IgD-negative memory B cell (primary cell): ENCODE data around the gene EOGT. TPM values are rescaled to one million over a fixed set of nuclear protein-coding genes. Genes with fewer than 3 reads are reported as not detected.
A peak's percentile ranks its signal among the peaks of the same experiment; 100 is the strongest.

Experiments
- H3K27ac Mint-ChIP-seq, 3 donors: one replicate each; pipeline ENCODE4 v1.8.0; 2020 to 2022; ENCODE audit warnings: mild to moderate bottlenecking in 3 of 3, mixed read lengths in 3 of 3, moderate library complexity in 1 of 3
- H3K27me3 Mint-ChIP-seq: one replicate; pipeline ENCODE4 v1.8.0; 2021; ENCODE audit warnings: mixed read lengths
- H3K36me3 Mint-ChIP-seq: one replicate; pipeline ENCODE4 v1.8.0; 2020; ENCODE audit warnings: mild to moderate bottlenecking, mixed read lengths
- H3K4me1 Mint-ChIP-seq, 3 donors: one replicate each; pipeline ENCODE4 v1.8.0; 2020 to 2022; ENCODE audit warnings: mixed read lengths in 3 of 3, mild to moderate bottlenecking in 1 of 3
- H3K4me3 Mint-ChIP-seq, 4 donors: one replicate each; pipeline ENCODE4 v1.8.0; 2020 to 2022; ENCODE audit warnings: mild to moderate bottlenecking in 4 of 4, mixed read lengths in 4 of 4, moderate library complexity in 3 of 4
- H3K9me3 Mint-ChIP-seq, 3 donors: one replicate each; pipeline ENCODE4 v1.8.0; 2020 to 2021; ENCODE audit warnings: mixed read lengths in 3 of 3, mild to moderate bottlenecking in 1 of 3
- polyA plus RNA-seq: library from polyadenylated mRNA; unstranded; fragments of 300-500 nt; fragmentation: Illumina TruSeq; gene quantifications from one replicate; pipeline ENCODE4 v1.2.3, GENCODE V29; 2021

The EOGT gene
- polyA plus RNA-seq, 1 donor from 2014 or later, result 7.0 TPM

DNA sequence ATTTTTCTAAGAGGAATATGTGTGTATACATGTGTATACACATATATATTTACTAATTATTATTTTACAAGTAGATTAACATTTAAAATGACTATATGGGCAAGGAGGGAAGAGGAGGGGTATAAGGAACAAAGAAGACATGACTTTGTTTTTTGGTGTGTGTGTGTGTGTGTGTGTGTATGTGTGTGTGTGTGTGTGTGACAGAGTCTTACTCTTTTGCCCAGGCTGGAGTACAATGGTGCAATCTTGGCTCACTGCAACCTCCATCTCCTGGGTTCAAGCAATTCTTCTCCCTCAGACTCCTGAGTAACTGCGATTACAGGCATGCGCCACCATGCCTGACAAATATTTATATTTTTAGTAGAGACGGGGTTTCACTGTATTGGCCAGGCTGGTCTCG is 2.6 kb upstream of the EOGT start:
- peaks cover 4 to 12% (median 12%) of the 10 kb centered on the region in 3 donors for H3K4me1 Mint-ChIP-seq
- no peak overlapping the region for H3K27ac Mint-ChIP-seq
- H3K27me3 Mint-ChIP-seq, result no peaks in the 10 kb centered on the region
- H3K9me3 Mint-ChIP-seq, result no peaks in the 10 kb centered on the region
- peaks cover 2% of the 10 kb centered on the region for H3K36me3 Mint-ChIP-seq
- H3K4me3 Mint-ChIP-seq, result no peak overlapping the region

DNA sequence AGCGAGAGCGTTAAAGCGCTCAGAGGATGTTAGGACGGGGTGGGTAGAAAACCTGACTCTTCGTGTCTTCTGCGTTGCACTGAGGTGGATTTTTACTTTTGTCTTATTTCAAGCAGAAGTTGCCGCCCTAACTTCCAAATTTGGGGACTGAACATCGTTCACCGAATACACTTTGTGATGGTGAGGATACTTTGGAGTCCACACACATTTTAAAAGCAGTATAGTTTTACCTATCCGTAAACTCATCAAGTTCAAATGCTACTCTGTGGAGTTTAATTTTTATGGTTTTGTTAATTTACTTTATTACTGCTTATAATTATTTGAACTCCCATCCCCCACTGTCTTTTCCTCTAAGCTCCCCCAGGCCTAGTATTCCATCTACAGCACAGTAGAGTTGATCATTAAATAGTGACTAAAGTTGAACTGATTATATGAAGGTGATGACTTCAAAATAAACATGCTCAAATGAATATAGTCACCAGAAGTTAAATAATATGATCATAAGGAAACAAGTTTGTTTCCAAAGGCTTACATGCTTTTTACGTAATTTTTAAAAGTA is 617 bp upstream of the EOGT start:
- Mint-ChIP-seq H3K27me3 (no peaks in the 10 kb centered on the region), H3K9me3 (no peaks in the 10 kb centered on the region), H3K27ac (peak overlapping the region in 2 of 3 donors; percentile 53 to 66), H3K4me3 (peak overlapping the region; percentile 84 to 93 (median 92)), H3K4me1 (peaks cover 4 to 12% (median 12%) of the 10 kb centered on the region in 3 donors), H3K36me3 (peaks cover 2% of the 10 kb centered on the region)

DNA sequence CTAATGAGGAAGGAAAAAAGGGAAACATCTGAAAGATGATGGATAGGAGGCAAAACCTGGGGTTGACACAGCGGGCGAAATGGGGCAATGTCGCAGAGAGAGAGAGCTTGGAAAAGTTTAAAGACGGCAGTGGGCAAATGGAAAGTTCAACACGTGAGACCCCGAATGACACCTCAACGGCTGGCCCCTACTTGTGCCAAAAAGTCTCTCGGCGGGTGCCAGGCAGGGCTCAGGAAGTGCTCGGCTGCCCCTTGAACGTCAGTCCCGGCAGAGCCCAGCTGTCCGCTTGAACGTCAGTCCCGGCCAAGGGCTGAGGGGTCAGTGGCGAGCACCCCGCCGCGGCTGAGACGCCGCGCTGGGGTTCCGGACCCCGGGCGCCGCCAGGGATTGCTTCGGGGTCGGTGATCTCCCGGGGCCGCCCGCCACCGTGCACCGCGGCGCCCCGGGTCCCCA is 658 bp downstream of the EOGT start:
- Mint-ChIP-seq H3K27me3 (no peaks in the 10 kb centered on the region), H3K27ac (peak overlapping the region; percentile 68 to 92 (median 87)), H3K36me3 (peaks cover 2% of the 10 kb centered on the region), H3K4me1 (peaks cover 4 to 12% (median 12%) of the 10 kb centered on the region in 3 donors), H3K4me3 (peak overlapping the region; percentile 39 to 91 (median 86)), H3K9me3 (no peaks in the 10 kb centered on the region)

DNA sequence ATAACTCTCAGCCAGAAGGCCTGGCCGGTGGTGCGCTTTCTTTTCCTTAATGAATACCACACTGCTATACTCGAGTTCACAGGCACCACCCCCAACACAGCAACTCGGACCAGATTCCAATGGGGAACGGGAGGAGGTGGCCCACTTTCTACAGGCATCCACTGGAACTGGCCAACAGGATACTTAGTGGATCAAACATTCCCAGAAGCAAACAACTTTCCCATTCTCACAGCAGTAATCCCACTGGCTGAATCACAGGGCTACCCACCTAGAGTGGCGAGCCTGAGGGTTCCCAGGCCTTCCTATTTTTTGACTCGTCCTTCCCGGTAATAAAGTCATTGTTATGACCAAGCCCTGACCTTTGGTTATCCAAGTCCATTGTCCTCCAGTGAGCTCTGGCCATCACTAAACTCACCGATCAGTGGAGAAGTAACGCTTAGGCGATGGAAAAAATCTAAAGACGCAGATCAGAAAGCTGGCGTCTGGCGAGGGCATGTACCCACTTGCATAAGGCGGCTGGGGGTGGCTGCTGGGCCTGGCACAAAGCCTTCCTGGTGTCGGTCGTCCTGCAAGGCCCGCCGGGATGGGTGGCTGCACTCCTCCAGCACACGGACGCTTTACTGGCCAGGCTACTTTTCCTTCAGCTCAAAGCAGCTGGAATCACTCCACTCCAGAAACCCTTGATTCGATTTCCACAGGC is 1.2 kb downstream of the EOGT start:
- Mint-ChIP-seq H3K36me3 (no peaks in the 10 kb centered on the region), H3K27me3 (no peaks in the 10 kb centered on the region), H3K4me1 (peaks cover 4 to 12% (median 12%) of the 10 kb centered on the region in 3 donors), H3K9me3 (no peaks in the 10 kb centered on the region), H3K4me3 (peak overlapping the region; percentile 39 to 91 (median 86)), H3K27ac (peak overlapping the region; percentile 68 to 92 (median 87))

DNA sequence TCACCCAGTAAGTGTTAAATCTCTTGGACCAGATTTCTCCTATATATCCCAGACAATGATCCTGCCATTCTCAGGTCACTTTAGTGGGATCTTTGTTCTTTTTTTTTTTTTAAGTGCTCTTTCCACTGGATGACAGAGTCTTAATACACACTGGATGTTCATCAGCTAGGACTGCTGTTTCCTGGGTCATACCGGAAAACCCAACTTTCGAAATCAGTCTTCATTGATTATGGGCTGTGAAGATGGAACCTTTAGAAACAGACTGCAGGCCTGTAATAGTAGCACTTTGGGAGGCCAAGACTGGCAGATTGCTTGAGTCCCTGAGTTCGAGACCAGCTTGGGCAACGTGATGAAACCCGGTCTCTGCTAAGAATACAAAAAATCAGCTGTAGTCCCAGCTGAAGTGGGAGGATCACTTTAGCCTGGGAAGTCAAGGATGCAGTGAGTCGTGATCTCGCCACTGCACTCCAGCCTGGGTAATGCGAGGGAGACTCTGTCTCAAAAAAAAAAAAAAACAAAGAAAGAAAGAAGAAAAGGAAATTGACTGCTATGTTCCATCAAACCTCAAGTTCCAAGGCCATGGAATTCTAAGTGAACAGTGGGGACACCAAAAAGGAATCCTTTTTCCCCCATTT is 2.3 kb downstream of the EOGT start:
- Mint-ChIP-seq H3K27ac (peak overlapping the region in 1 of 3 donors; percentile 57), H3K4me3 (peak overlapping the region in 3 of 4 donors; percentile 43 to 88 (median 79)), H3K36me3 (no peaks in the 10 kb centered on the region), H3K4me1 (peaks cover 4 to 12% (median 12%) of the 10 kb centered on the region in 3 donors), H3K27me3 (no peaks in the 10 kb centered on the region), H3K9me3 (no peaks in the 10 kb centered on the region)

DNA sequence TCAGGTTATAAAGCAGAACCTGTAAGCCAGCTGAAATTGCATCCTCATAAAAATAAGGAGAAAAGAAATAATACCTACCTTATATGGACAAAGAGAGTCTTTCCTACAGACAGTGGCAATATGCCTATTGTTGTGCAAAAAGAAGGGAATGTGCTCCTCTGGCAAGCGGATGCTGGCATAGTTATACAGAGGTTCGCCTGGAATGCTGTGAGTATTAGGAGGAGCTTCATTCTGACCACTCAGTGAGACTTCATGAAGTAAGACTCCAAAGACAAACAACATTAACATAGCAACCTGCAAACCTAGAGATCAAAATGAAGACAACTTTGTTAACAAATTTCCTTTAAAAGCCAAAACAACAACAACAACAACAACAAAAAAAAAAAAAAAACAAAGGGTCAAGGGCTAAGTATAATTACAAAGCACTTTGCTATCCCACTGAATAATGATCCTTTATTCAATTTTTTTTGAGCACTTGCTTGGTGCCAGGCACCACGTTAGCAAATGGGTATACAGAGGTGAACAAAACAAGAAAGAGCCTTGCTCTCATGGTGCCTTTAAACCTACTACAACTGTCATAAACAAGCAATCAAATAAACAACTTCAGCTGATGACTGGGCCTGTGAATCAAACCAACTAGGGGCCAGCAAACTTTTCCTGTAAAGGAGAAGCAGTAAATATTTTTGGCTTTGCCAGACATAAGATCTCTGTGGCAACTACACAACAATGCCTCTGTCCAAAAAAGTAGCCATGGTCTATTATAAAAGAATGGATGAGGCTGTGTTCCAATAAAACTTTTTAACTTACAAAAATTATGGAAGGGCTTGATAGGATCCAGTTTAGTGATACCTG is 3.7 kb downstream of the EOGT start:
- Mint-ChIP-seq H3K27me3 (no peaks in the 10 kb centered on the region), H3K36me3 (peaks cover 6% of the 10 kb centered on the region), H3K27ac (no peak overlapping the region), H3K4me3 (peak overlapping the region in 1 of 4 donors; percentile 88), H3K9me3 (no peaks in the 10 kb centered on the region), H3K4me1 (peaks cover 4 to 8% (median 6%) of the 10 kb centered on the region in 3 donors)

DNA sequence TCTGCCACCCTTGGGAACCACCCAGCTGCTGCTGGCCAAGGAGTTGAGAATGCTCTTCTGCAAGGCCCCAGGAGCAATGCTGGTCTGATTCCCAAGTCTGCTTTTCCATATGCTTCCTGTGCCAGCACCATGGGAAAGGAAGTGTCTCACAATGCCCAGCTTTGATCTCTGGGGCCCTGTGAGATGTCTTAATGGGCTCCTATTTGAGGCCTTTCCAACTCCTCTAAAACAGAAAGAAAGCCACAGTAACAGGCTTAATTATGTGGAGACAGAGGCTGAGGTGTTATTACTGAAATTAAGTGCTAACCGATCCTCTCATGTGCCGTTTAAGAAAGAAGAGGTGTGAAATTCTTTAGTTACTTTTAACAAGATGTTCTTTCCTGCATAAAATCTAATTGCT is 4.5 kb downstream of the EOGT start:
- H3K27me3 Mint-ChIP-seq, result no peaks in the 10 kb centered on the region
- H3K4me3 Mint-ChIP-seq, result no peak overlapping the region
- H3K27ac Mint-ChIP-seq, result no peak overlapping the region
- no peaks in the 10 kb centered on the region for H3K9me3 Mint-ChIP-seq
- peaks cover under 1 to 5% (median 3%) of the 10 kb centered on the region in 3 donors for H3K4me1 Mint-ChIP-seq
- H3K36me3 Mint-ChIP-seq, result peaks cover 8% of the 10 kb centered on the region

DNA sequence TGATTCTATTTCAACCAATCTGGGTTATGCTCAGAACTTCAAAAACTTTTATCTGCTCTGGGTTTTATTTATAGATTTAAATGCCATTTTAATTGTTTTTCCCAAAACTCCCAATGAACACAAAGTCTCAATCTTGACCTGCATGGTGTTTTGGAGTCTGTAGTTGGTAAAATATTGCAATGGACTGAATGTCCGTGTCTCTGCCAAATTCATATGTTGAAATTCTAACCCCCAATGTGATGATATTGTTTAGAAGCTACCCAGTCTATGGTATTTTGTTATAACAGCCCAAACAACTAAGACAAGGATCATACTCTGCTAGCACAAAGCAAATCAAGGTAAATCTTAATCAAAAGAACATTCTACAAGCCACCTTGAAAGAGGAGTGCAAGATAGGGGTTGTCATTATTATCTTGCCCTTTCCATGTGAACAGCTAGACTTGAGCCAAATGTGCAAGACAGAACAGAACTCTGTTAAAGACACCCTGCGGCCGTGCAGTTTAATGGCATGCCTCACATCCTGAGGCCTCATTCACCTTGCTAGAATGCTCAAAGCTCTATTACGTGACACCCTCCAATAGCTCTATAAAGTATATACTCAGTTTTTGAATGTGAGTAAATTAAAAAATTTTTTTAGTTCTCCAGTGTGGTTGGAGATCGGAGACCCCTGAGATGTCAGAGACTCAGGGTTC is 7.5 kb downstream of the EOGT start:
- Mint-ChIP-seq H3K27ac (no peak overlapping the region), H3K36me3 (peaks cover 16% of the 10 kb centered on the region), H3K9me3 (peaks cover 0 to 1% (median 0%) of the 10 kb centered on the region in 3 donors), H3K4me3 (no peak overlapping the region), H3K4me1 (no peaks in the 10 kb centered on the region), H3K27me3 (no peaks in the 10 kb centered on the region)

DNA sequence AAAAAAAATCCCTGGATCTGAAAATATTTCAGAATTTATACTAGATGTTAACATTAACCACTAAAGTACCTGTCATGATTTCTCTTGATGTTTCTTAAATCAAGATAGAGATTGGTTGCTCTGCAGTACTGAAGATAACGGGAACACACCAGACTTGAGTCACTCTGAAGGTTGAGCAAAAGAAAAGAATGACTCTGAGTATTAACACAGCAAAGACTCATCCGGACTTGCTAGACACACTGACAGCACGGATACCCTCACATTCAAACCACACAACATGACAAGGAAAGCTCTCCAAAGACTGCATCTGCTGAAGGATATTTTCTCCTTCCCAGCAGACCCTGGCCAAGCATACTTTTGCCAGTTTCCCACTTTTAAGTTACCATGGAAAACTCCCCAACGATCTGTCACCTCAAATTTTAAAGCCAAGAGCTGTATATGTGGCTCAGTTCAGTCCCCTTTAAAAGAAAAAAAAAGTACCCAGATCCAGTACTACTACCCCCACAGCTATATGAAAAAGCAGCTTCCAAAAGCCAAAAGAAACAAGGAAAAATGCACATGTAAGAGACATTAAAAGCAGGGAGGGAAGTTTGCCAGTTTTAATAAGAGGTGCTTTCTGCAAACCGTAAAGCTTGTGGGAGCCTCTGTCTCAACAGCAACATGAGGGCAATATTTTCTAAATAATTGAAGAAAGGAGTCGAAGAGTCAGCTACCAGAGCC is 8.3 kb downstream of the EOGT start:
- H3K27ac Mint-ChIP-seq, result no peak overlapping the region

DNA sequence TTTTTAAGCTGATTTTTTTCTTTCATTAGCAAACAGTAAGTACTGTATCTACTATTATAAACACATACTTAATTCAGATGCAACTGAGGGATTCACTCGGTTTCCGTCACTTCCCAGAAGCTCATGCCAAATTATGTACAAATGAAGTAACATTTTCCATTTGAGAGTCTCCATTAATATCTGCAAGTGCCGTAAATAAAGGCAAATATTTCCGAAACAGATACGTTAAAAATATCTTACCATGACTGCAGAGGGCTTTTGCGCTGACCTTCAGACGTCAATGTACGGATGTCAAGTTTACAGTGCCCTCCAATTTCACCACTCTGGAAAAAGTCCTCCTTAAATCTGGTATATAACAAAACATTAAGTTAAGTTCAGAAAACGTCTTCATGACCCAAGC is 9.3 kb downstream of the EOGT start:
- Mint-ChIP-seq H3K27me3 (no peaks in the 10 kb centered on the region), H3K36me3 (peaks cover 16% of the 10 kb centered on the region), H3K4me1 (no peaks in the 10 kb centered on the region), H3K9me3 (peaks cover 0 to 1% (median 0%) of the 10 kb centered on the region in 3 donors), H3K27ac (no peak overlapping the region), H3K4me3 (no peak overlapping the region)

More for the DNA sequence above, 8.3 kb downstream of the EOGT start:
- H3K36me3 Mint-ChIP-seq, result peaks cover 16% of the 10 kb centered on the region
- peaks cover 0 to 1% (median 0%) of the 10 kb centered on the region in 3 donors for H3K9me3 Mint-ChIP-seq
- H3K4me3 Mint-ChIP-seq, result no peak overlapping the region
- H3K4me1 Mint-ChIP-seq, result no peaks in the 10 kb centered on the region
- H3K27me3 Mint-ChIP-seq, result no peaks in the 10 kb centered on the region

DNA sequence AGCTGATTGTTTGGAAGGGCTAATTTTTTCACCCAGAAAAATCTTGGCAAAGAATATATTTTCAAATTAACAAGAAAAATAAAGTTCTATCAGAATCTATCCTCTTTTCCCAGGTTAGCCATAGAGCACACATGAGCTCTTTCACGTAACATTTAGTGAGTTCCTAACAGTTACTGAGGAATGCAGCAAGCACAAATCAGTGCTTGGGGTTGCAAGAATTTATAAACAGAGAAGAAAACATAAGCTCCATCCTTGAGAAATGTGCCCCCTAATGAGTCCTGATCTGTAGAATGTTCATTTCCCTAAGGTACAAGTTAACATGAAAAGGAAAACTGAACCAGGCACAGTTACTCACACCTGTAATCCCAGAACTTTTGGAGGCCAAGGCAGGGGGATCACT is 13.9 kb downstream of the EOGT start:
- Mint-ChIP-seq H3K36me3 (peaks cover 11% of the 10 kb centered on the region), H3K9me3 (peaks cover 0 to 1% (median 0%) of the 10 kb centered on the region in 3 donors), H3K4me3 (no peak overlapping the region), H3K27me3 (no peaks in the 10 kb centered on the region), H3K27ac (no peak overlapping the region), H3K4me1 (no peaks in the 10 kb centered on the region)

DNA sequence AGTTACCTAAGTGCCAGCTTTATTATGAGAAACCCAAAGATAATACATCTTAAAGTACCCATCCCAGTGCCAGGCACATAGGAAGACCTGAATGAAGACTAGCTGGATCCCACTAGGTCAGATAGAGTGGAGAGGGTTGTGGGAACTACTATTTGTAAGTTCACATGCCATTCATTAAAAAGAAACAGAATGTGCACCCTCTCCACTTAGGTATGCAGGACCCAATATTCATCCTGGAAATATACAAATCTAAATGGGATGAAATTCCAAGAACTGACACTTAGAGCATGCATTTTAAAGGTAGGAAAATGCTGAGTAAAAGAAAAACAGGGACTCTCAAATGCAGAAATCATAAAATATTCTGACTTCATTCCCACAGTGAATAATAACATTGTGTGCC is 14.3 kb downstream of the EOGT start:
- no peak overlapping the region for H3K4me3 Mint-ChIP-seq
- no peak overlapping the region for H3K27ac Mint-ChIP-seq
- peaks cover 12% of the 10 kb centered on the region for H3K36me3 Mint-ChIP-seq
- no peaks in the 10 kb centered on the region for H3K4me1 Mint-ChIP-seq
- H3K27me3 Mint-ChIP-seq, result no peaks in the 10 kb centered on the region
- peaks cover 0 to 1% (median 0%) of the 10 kb centered on the region in 3 donors for H3K9me3 Mint-ChIP-seq

DNA sequence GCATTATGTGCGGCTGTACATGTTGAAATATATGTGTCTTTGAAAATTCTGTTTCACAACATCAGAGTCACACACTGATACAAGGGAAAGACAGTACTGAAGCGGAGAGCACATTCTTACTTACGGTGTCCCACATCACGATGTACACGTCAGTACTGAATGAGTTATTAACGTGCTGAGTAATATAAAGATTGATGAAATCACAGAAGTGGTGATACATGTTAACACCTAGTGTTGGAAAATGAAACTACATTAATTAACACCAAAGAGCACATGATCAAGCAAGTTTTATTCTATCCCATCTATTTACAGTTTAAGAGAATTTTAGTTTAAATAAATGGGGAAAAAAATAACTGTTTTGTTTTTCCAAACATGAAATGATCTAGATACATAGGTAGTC is 15.6 kb downstream of the EOGT start:
- no peaks in the 10 kb centered on the region for H3K27me3 Mint-ChIP-seq
- H3K36me3 Mint-ChIP-seq, result peaks cover 22% of the 10 kb centered on the region
- H3K4me3 Mint-ChIP-seq, result no peak overlapping the region
- no peak overlapping the region for H3K27ac Mint-ChIP-seq
- H3K9me3 Mint-ChIP-seq, result peaks cover 3 to 7% (median 5%) of the 10 kb centered on the region in 3 donors
- no peaks in the 10 kb centered on the region for H3K4me1 Mint-ChIP-seq
